ENCODE results near the gene PTRHD1.

GRCh38 chr2:24833821-24834732 lies 40.9 kb upstream of the PTRHD1 start:
- no peak for TF ChIP-seq CTCF (IDR thresholded peaks at IDR 0.05)
- no peak for TF ChIP-seq POLR2A (IDR thresholded peaks at IDR 0.05)

All from esophagus squamous epithelium (tissue), 4 donors.